GM12878 (cell line): ENCODE data around the gene ZKSCAN8. TPM values are rescaled to one million over a fixed set of nuclear protein-coding genes. Genes with fewer than 3 reads are reported as not detected.

Source experiments
- ATAC-seq: fragments of 200-7000 bp; cut with Tn5 transposase; 3 replicates; pipeline ENCODE4 v1.9.1; 2020; ENCODE audit warnings: mild to moderate bottlenecking, moderate library complexity
- BruUV-seq: library from RNA; stranded (reverse); fragments of 400-500 nt; replicated peaks from 2 replicates; lab custom pipeline; 2021; lab: Mats Ljungman, UMichigan
- CTCF ChIA-PET: fragments of 300-600 bp; sonication (Branson Sonifier 250); formaldehyde crosslinking; extraction: SDS; loops from one replicate; lab custom pipeline; 2021; ENCODE audit warnings: inconsistent platforms; lab: Yijun Ruan, JAX
- POLR2A ChIA-PET: fragments of 350-600 bp; formaldehyde crosslinking; extraction: SDS; loops from one replicate; lab custom pipeline; 2021; ENCODE audit warnings: inconsistent platforms; lab: Charles Lee
- RAD21 ChIA-PET: fragments of 300-600 bp; sonication (Branson Sonifier 250); formaldehyde crosslinking; loops from one replicate; lab custom pipeline; 2023; ENCODE audit warnings: antibody characterized with exemption; ENCODE audit not compliant: unreplicated experiment; lab: Charles Lee
- SMC1A ChIA-PET: fragments of 300-600 bp; sonication (Branson Sonifier 250); formaldehyde crosslinking; loops from one replicate; lab custom pipeline; 2023; ENCODE audit not compliant: unreplicated experiment, uncharacterized antibody; lab: Charles Lee
- DNase-seq: peaks from one replicate; pipeline ENCODE4 v3.0.0-alpha.2; 2011; ENCODE audit warnings: low read depth, low spot score
- FAIRE-seq: peaks from 3 replicates; lab custom pipeline; 2011; peaks lifted over from hg19 to GRCh38; lab: Jason Lieb, UNC
- H2AFZ ChIP-seq: 2 replicates; pipeline ENCODE4 v1.6.0; 2011; ENCODE audit warnings: low read depth, low read length, control low read depth; ENCODE audit not compliant: control insufficient read depth
- H3K27ac ChIP-seq: 2 replicates; pipeline ENCODE4 v1.5.1; 2011; ENCODE audit warnings: control low read depth; ENCODE audit not compliant: control insufficient read depth, insufficient read depth
- H3K27me3 ChIP-seq, 2 experiments: replicated peaks in 1 of 2; 2 replicates each; pipeline versions ENCODE4 v1.6.0 to v1.6.1; 2011; ENCODE audit warnings: low read length in 1 of 2; ENCODE audit not compliant: control insufficient read depth in 2 of 2, insufficient read depth in 2 of 2
- H3K36me3 ChIP-seq, 2 experiments: 2 replicates each; pipeline ENCODE4 v1.5.1; 2011; ENCODE audit warnings: low read length in 1 of 2; ENCODE audit not compliant: control insufficient read depth in 2 of 2, insufficient read depth in 2 of 2
- H3K4me1 ChIP-seq: 2 replicates; pipeline ENCODE4 v1.6.1; 2011; ENCODE audit warnings: mild to moderate bottlenecking, low read length, moderate library complexity, mixed read lengths; ENCODE audit not compliant: control insufficient read depth, insufficient read depth
- H3K4me2 ChIP-seq: 2 replicates; pipeline ENCODE4 v1.6.0; 2011; ENCODE audit warnings: control low read depth; ENCODE audit not compliant: control insufficient read depth, insufficient read depth
- H3K4me3 ChIP-seq: fragments of 200-600 bp; sonication (generic); 2 replicates; pipeline ENCODE4 v1.5.1; 2016
- H3K79me2 ChIP-seq: 2 replicates; pipeline ENCODE4 v1.6.0; 2011; ENCODE audit warnings: low read length; ENCODE audit not compliant: control insufficient read depth, insufficient read depth
- H3K9ac ChIP-seq: 2 replicates; pipeline ENCODE4 v1.8.0; 2011; ENCODE audit warnings: low read length, control low read depth, mixed read lengths; ENCODE audit not compliant: control insufficient read depth, insufficient read depth
- H3K9me3 ChIP-seq: replicated peaks from 3 replicates; pipeline ENCODE4 v1.5.1; 2011; ENCODE audit warnings: mild to moderate bottlenecking, low read length; ENCODE audit not compliant: control insufficient read depth, insufficient read depth
- H4K20me1 ChIP-seq: 2 replicates; pipeline ENCODE4 v1.6.0; 2011; ENCODE audit not compliant: control insufficient read depth, insufficient read depth
- BCLAF1 ChIP-seq: fragments of 450-650 bp; IDR thresholded peaks from 2 replicates; pipeline ENCODE4 v1.6.1; 2017; ENCODE audit warnings: antibody characterized with exemption, mild to moderate bottlenecking, moderate library complexity
- CBX5 ChIP-seq: sonication (generic); IDR thresholded peaks from 2 replicates; pipeline ENCODE4 v1.6.1; 2016; ENCODE audit warnings: low read depth, moderate library complexity, mild to moderate bottlenecking, inconsistent platforms
- FOXK2 ChIP-seq: fragments of 450-650 bp; IDR thresholded peaks from 2 replicates; pipeline ENCODE4 v1.6.1; 2017; ENCODE audit warnings: mild to moderate bottlenecking, moderate library complexity
- GATAD2B ChIP-seq: fragments of 450-650 bp; conservative IDR thresholded peaks from 2 replicates; pipeline ENCODE4 v1.6.1; 2017; ENCODE audit warnings: low read depth, mild to moderate bottlenecking, moderate library complexity
- NFYA ChIP-seq: IDR thresholded peaks from 2 replicates; pipeline ENCODE4 v1.6.1; 2011; ENCODE audit warnings: low read depth, mild to moderate bottlenecking, low read length, improper control_type of control experiment, borderline replicate concordance
- NR2F1 ChIP-seq: fragments of 450-650 bp; conservative IDR thresholded peaks from 2 replicates; pipeline ENCODE4 v1.6.1; 2017; ENCODE audit warnings: mild to moderate bottlenecking
- NRF1 ChIP-seq: conservative IDR thresholded peaks from 2 replicates; pipeline ENCODE4 v1.6.1; 2011; ENCODE audit warnings: mild to moderate bottlenecking, low read depth, low read length, improper control_type of control experiment
- PBX3 ChIP-seq: IDR thresholded peaks from 2 replicates; pipeline ENCODE4 v1.6.1; 2011; ENCODE audit warnings: mild to moderate bottlenecking, low read depth, low read length, moderate library complexity; ENCODE audit not compliant: insufficient replicate concordance
- PML ChIP-seq: IDR thresholded peaks from 2 replicates; pipeline ENCODE4 v1.6.1; 2012; ENCODE audit warnings: low read length, inconsistent platforms
- POLR2AphosphoS5 ChIP-seq: IDR thresholded peaks from 2 replicates; pipeline ENCODE4 v1.6.1; 2011; ENCODE audit warnings: mild to moderate bottlenecking, low read length, inconsistent platforms
- POU2F2 ChIP-seq: IDR thresholded peaks from 3 replicates; pipeline ENCODE4 v1.6.1; 2011; ENCODE audit warnings: low read depth, mild to moderate bottlenecking, low read length, borderline replicate concordance
- RB1 ChIP-seq: fragments of 450-650 bp; formaldehyde crosslinking; IDR thresholded peaks from 2 replicates; pipeline ENCODE4 v1.6.1; 2017; ENCODE audit warnings: mild to moderate bottlenecking, borderline replicate concordance
- RUNX3 ChIP-seq: IDR thresholded peaks from 2 replicates; pipeline ENCODE4 v1.6.1; 2012; ENCODE audit warnings: low read length, inconsistent platforms
- SRF ChIP-seq, 2 experiments: IDR thresholded peaks; 2 replicates each; pipeline ENCODE4 v1.6.1; 2011; ENCODE audit warnings: low read depth in 2 of 2, low read length in 2 of 2, mild to moderate bottlenecking in 1 of 2, moderate library complexity in 1 of 2
- STAT1 ChIP-seq: fragments of 450-650 bp; conservative IDR thresholded peaks from 2 replicates; pipeline ENCODE4 v1.6.1; 2014; ENCODE audit warnings: antibody characterized with exemption, mild to moderate bottlenecking
- ZNF384 ChIP-seq: IDR thresholded peaks from 2 replicates; pipeline ENCODE4 v1.6.1; 2012; ENCODE audit warnings: low read depth, mild to moderate bottlenecking, low read length, improper control_type of control experiment, borderline replicate concordance
- ZNF622 ChIP-seq: fragments of 450-650 bp; IDR thresholded peaks from 2 replicates; pipeline ENCODE4 v1.6.1; 2017; ENCODE audit warnings: mild to moderate bottlenecking, inconsistent platforms
- WGBS: methylation state at CpG from one replicate; pipeline ENCODE4 v1.1.6; 2016; ENCODE audit warnings: low lambda C conversion rate; ENCODE audit not compliant: insufficient replicate concordance, insufficient coverage; ENCODE audit errors: missing lambda C conversion rate; 5-methylcytosine and 5-hydroxymethylcytosine counted together
- in situ Hi-C: fragments of 300-500 bp; cut with MboI; formaldehyde crosslinking; loops from 9 replicates; pipeline ENCODE4 v1.14.3; 2018; ENCODE audit warnings: mixed read lengths
- intact Hi-C: fragments of 100-400 bp; cut with micrococcal nuclease; formaldehyde crosslinking; loops from one replicate; pipeline ENCODE4 v1.14.2; 2022; ENCODE audit not compliant: unreplicated experiment
- polyA plus RNA-seq, 11 experiments: library from polyadenylated mRNA; depleted of rRNA in 4 of 11; unstranded in 6 of 11; stranded (reverse) in 5 of 11; fragments of >200 nt; fragmentation: Nextera tagmentation in 4 of 11; fragmentation: Illumina TruSeq in 1 of 11; extraction: Ambion mirVana in 4 of 11; extraction: Trizol in 1 of 11; gene quantifications; 1 replicate in 1 of 11; 2 replicates in 10 of 11; pipeline versions ENCODE4 v1.2.1 to v1.2.3, GENCODE V29; 2011 to 2016; ENCODE audit warnings: inconsistent platforms in 2 of 11, missing spikeins in 2 of 11, low read depth in 1 of 11
- total RNA-seq, 4 experiments: library from RNA; depleted of rRNA in 3 of 4; stranded (reverse); fragments of >200 nt in 3 of 4; fragmentation: Illumina TruSeq in 1 of 4; extraction: Trizol in 1 of 4; gene quantifications; 2 replicates each; pipeline versions ENCODE4 v1.2.1 to v1.2.3, GENCODE V29; 2013 to 2021
- TF ChIP-seq, protein P1 (sequence below): fragments of 150-350 bp; IDR thresholded peaks from 2 replicates; pipeline ENCODE4 v1.6.1; 2016; ENCODE audit warnings: low read depth, low read length

The ZKSCAN8 gene
- total and polyA plus RNA-seq, 10 of the 15 experiments (the other 5 are each of a cell fraction or from before 2014, with no cell fraction given), result 1.0 to 17.9 (median 8.7) TPM

DNA sequence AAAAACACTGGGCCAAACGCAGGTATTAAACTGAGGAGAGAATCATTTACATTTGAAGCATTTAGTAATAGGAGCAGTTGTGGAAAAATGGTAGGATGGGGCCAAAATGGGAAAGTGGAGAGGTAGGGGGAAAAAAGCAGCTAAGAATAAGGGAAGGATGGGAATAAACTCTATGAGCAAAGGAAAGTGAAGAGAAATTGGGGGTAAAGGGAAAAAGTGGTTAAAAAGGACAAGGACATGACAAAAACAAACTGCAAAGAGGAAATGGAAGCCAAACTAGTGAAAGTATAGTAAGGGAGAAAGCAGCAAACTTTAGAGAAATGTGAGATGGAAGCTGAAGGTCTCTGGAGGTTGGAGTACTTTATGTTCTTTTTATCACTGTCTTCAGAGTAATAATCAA is 23.5 kb upstream of the ZKSCAN8 start:
- ChIA-PET CTCF (no interaction called here), SMC1A (interaction anchor here (1.7 to 2.4 kb wide), 2 partner anchors 10 to 13 kb away, joined by 5 to 7 read pairs; no protein-coding TSS in a partner anchor), RAD21 (no interaction called here), POLR2A (interaction anchor here (1.5 kb wide), 1 partner anchor 10 kb away, joined by 3 read pairs; no protein-coding TSS in a partner anchor)
- ATAC-seq (no peak), DNase-seq (no peak), FAIRE-seq (no peak)
- WGBS, result 100% methylated on average over 1 of the region's 1 CpG
- Histone ChIP-seq H3K4me2 (no peak overlapping the region), H3K27ac (no peak overlapping the region), H3K4me3 (no peak overlapping the region), H3K9ac (no peak overlapping the region), H3K27me3 (no peaks in the 10 kb centered on the region), H3K36me3 (peaks cover 0 to 21% of the 10 kb centered on the region in 2 experiments; a peak in 3 of 4 replicates), H3K4me1 (no peaks in the 10 kb centered on the region), H3K79me2 (no peaks in the 10 kb centered on the region), H4K20me1 (no peaks in the 10 kb centered on the region; the same call in 1 of the 2 replicates), H2AFZ (no peak overlapping the region), H3K9me3 (no peaks in the 10 kb centered on the region)
- intact Hi-C loops (no loop called here), in situ Hi-C loops (no loop called here)
- TF ChIP-seq NRF1 (no peak), NR2F1 (no peak), GATAD2B (no peak), ZNF384 (no peak), SRF (IDR thresholded peaks at IDR 0.05; ENCODE audit: low read depth in 2 of 2, low read length in 2 of 2) (no peak), BCLAF1 (no peak), RUNX3 (no peak), ZNF622 (no peak), CBX5 (no peak), FOXK2 (no peak), PML (no peak), PBX3 (no peak), STAT1 (no peak), NFYA (no peak), POU2F2 (no peak), POLR2AphosphoS5 (no peak), RB1 (no peak)
- TF ChIP-seq, protein P1, sequence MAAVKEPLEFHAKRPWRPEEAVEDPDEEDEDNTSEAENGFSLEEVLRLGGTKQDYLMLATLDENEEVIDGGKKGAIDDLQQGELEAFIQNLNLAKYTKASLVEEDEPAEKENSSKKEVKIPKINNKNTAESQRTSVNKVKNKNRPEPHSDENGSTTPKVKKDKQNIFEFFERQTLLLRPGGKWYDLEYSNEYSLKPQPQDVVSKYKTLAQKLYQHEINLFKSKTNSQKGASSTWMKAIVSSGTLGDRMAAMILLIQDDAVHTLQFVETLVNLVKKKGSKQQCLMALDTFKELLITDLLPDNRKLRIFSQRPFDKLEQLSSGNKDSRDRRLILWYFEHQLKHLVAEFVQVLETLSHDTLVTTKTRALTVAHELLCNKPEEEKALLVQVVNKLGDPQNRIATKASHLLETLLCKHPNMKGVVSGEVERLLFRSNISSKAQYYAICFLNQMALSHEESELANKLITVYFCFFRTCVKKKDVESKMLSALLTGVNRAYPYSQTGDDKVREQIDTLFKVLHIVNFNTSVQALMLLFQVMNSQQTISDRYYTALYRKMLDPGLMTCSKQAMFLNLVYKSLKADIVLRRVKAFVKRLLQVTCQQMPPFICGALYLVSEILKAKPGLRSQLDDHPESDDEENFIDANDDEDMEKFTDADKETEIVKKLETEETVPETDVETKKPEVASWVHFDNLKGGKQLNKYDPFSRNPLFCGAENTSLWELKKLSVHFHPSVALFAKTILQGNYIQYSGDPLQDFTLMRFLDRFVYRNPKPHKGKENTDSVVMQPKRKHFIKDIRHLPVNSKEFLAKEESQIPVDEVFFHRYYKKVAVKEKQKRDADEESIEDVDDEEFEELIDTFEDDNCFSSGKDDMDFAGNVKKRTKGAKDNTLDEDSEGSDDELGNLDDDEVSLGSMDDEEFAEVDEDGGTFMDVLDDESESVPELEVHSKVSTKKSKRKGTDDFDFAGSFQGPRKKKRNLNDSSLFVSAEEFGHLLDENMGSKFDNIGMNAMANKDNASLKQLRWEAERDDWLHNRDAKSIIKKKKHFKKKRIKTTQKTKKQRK, result no peak
- no TSS peak for BruUV-seq
